GM18520 (cell line): Measurements from ENCODE around the gene ANKMY1.

Experiments used
- ATAC-seq: cut with Tn5 transposase; IDR thresholded peaks from one replicate; pipeline ENCODE4 v1.9.1; 2021; ENCODE audit not compliant: unreplicated experiment

The ANKMY1 gene

DNA sequence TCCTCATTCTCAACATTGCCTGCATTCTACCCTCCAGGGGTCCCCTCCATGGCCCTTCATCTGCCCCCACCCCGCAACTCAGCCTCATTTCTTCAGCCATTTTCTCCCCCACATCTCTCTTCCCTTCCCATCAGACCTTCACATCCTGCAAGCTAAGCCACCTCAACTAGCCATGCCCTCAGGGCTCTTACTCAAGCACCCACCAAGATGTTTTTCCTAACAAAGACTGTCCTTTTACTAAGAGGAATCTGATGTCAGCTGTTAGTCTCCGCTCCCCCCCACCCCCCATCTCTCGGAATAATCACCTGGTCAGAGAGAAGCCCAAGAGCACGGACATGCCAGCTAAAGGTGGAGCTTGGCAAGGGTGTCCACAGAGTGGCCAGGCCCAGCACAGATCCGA, 24.0 kb upstream of the ANKMY1 start:
- no peak for ATAC-seq

- ATAC-seq, result no peak
These were observed 22.2 kb upstream of the ANKMY1 start for GRCh38 chr2:240579771-240580614.

GRCh38 chr2:240579071-240579762, 21.4 kb upstream of the ANKMY1 start:
- ATAC-seq, result no peak

- no peak for ATAC-seq
These were observed 20.7 kb upstream of the ANKMY1 start for GRCh38 chr2:240578488-240578887.

DNA sequence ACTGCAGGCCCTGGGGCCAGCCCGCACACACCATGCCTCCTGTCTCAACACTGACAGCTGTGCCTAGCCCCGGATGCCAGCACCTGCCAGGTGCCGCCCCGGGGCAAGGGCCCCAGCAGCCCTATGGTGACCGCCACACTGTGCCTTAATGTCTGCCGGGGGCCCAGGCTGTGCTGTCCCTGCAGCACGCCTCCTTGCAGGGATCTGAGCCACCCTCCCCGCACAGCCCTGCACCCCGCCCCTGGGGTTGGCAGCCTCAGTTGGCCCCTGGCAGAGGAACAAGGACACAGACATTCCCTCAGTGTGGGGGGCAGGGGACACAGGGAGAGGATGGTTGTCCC, 20.3 kb upstream of the ANKMY1 start:
- ATAC-seq, result no peak

- no peak for ATAC-seq
These were observed 19.7 kb upstream of the ANKMY1 start for GRCh38 chr2:240577281-240578109.

- no peak for ATAC-seq
These were observed 18.8 kb upstream of the ANKMY1 start for GRCh38 chr2:240576436-240577205.

DNA sequence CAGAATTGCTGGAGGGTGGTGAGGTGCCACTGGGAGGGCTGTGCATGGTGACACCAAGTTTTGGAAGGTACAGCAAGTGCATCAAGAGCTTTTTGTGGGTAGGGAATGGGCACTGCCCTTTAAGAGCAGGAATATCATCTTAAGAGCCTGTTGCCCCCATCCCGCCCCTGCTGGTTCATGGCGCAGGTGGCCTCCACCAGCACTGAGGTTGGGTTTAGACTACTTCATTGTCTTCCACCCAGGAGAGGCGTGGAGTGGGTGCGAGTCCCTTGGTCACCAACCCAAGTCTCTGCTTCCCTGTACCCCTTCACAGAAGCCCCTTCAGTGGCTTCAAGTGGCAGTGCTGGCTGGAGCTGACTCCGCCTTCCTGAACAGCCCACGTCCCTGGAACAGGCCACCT, 18.2 kb upstream of the ANKMY1 start:
- no peak for ATAC-seq

DNA sequence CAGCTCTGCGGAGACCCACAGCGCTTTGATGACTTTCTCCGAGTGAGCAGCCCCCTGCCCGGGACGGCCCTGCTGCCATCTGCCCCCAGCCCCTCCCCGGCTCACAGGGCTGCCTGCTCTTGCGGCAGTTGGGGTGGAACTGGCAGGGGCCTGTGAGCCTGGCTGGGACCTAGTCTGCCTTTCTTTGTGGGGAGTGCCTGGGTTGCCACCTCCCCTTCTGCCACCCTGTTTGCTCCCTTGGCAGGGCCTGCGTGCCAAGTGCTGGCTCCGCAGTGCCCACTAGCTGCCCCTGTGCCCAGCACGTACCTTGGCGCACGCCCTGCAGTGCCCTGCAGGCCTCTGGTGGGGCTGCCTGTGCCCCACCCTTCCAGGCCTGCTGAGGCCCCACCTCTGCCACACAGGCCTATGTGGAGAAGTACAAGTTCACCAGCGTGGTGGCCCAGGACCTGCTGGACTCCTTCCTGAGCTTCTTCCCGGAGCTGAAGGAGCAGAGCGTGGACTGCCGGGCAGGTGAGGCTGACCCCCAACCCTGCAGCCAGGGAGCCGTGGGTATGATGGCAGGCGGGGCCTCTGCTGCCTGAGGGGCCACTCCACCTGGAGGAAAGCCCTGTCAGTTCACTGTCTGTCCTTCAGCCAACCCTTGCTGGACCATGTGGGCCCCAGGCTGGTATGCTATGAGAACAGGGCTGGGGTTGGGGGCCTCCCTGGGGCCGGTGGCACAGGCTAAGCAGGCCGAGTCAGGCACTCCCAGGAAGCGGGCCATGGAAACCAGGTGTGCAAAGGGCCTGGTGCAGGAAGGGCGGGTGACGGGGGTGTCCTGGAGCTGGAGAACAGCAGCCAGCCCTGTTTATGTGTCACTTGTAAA, 17.5 kb upstream of the ANKMY1 start:
- ATAC-seq, result no peak

DNA sequence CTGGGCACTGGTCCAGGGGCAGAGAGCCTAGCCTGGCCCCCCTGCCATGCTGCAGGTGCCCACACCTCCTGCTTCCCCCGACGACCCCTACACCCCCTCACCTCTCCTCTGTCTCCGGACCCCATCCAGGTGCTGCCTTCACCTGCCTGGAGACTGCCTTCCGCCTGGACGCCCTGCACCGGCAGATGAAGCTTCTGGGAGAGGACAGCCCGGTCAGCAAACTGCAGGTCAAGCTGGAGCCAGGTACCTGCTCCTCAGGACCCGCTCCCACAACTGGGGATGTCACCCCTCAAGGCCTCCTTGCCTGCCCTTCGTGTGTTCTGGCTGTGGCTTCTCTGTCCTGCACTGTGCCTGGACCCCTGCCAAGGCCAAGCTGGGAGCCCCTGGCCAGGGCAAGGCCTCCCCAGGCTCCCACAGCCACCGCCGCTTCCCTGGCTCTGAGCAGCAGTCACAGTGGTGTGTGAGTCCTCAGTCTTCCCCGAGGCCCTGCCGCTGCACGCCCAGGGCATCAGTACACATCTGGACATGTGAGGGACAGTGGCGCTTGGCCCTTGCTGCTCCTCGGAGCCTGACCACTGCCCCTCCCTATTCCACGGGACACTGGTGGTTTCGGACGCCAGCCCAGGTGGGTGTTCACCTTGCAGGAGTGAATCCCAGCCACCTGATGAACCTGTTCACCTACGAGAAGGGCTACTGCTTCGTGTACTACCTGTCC, 16.8 kb upstream of the ANKMY1 start:
- no peak for ATAC-seq

- no peak for ATAC-seq
These were observed 16.0 kb upstream of the ANKMY1 start for GRCh38 chr2:240573516-240574385.

GRCh38 chr2:240573071-240573515, 15.3 kb upstream of the ANKMY1 start:
- ATAC-seq, result no peak

DNA sequence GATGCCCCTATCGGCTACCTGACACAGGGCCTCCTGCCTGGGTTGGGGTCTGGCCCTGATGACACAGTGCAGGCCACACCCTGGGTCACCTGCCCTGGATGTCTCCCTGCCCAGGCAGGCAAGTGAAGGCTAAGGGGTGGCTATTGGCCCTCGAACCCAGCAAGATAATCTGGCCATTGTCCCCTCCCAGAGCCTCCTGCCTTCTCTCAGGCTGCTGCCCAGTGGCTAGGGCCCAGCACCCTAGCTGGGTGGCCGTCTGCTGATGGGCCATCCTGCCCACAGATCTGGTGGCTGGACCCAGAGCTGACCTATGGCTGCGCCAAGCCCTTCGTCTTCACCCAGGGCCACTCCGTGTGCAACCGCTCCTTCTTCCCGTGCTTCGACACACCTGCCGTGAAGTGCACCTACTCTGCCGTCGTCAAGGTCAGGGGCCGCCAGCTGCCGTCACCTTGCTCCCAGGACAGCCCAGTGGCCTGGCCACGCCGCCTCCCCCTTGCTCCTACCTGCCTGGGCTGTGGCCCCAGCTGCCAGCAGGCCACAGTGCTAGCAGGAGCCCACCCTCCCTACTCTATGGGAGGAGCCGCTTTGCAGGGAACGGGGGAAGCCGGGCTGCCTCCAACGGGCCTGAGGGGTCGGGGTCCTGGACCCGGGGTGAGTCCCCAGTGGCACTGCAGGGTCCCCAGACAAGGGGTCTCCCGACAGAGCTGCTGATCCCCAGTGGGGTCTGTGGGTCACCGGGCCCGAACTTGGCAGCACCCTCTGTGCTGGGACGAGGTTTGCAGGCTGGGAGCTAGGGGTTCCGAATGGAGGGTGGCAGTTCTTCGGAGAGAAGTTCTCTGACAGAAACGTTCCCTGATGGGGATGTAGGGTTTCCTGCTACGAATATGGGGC, 14.6 kb upstream of the ANKMY1 start:
- ATAC-seq, result no peak

DNA sequence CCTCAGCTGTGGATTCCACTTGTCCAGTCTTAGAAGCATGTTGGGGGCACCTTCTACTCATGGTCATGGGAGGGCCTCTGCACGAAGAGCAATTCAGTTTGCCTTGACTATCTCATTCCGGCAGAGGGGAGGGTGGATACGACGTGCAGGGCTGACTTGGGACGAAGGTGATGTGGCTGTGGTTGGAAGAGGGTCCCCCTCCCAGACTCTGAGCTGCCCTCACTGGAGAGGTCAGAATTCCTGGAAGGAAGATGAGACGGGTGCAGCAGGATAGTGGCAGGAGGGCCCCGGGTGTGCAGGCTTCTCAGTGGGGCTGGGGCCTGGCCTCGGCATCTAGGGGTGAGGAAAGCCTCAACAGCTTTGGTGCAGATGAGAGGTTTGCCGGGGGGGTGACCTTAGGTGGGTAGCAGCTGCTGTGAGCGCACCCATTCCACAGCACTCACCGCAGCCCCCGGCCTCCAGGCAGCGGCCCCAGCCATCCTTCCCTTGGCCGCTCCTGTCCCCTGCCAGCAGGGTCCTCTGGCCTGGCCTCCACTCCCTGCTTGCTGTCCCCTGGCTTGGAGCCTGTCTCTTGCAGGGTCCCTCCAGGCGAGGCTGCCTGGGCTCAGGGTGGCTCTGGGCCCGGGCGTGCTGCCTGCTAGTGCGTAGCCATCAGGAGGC, 13.7 kb upstream of the ANKMY1 start:
- no peak for ATAC-seq

GRCh38 chr2:240570531-240571313, 12.9 kb upstream of the ANKMY1 start:
- ATAC-seq, result no peak

GRCh38 chr2:240569998-240570530, 12.3 kb upstream of the ANKMY1 start:
- ATAC-seq, result no peak
